DMS53 treated with DMSO at 0.1 percent for 48 hours (cell line): ENCODE results near the gene ADCK2.
"Not testable (repeated sequence)": the region's sequence is repeated elsewhere in the genome, so short reads cannot be mapped to it uniquely, and the experiment has no call there.

Experiments used
- DNase-seq: peaks from one replicate; lab custom pipeline; 2025; ENCODE audit not compliant: unreplicated experiment; lab: John Stamatoyannopoulos, UW

Gene ADCK2

GRCh38 chr7:140672382-140673062 is at the start of gene ADCK2:
ADCK2 (plus strand) TSS chr7:140672945; CDS start chr7:140673331, 386 bp downstream.
- DNase-seq = peak; percentile 11

- DNase-seq = no peak
Observed at GRCh38 chr7:140623980-140624379, 48.8 kb upstream of the ADCK2 start.

- DNase-seq = no peak
Observed at GRCh38 chr7:140624392-140625191, 48.2 kb upstream of the ADCK2 start.

GRCh38 chr7:140625192-140625558 is 47.6 kb upstream of the ADCK2 start:
- not testable (repeated sequence) for DNase-seq

GRCh38 chr7:140625908-140626868 is 46.6 kb upstream of the ADCK2 start:
- DNase-seq = no peak

- no peak for DNase-seq
Observed at GRCh38 chr7:140631021-140631420, 41.7 kb upstream of the ADCK2 start.

- DNase-seq = no peak
Observed at GRCh38 chr7:140631602-140632001, 41.1 kb upstream of the ADCK2 start.

- no peak for DNase-seq
Observed at GRCh38 chr7:140635345-140635744, 37.4 kb upstream of the ADCK2 start.

GRCh38 chr7:140635816-140636215 is 36.9 kb upstream of the ADCK2 start:
- no peak for DNase-seq

GRCh38 chr7:140637400-140637799 is 35.3 kb upstream of the ADCK2 start:
- no peak for DNase-seq

GRCh38 chr7:140638173-140638791 is 34.5 kb upstream of the ADCK2 start:
- no peak for DNase-seq

GRCh38 chr7:140639366-140640053 is 33.2 kb upstream of the ADCK2 start:
- DNase-seq = no peak

GRCh38 chr7:140640060-140640637 is 32.6 kb upstream of the ADCK2 start:
- DNase-seq = peak; percentile 19

GRCh38 chr7:140640727-140641523 is 31.8 kb upstream of the ADCK2 start, which contains the start of gene DENND2A:
DENND2A (minus strand) TSS chr7:140640813; CDS start chr7:140602397, 38,416 bp downstream.
- DNase-seq = peak; percentile 41

- no peak for DNase-seq
Observed at GRCh38 chr7:140641524-140642195, 31.1 kb upstream of the ADCK2 start.

GRCh38 chr7:140643416-140643815 is 29.3 kb upstream of the ADCK2 start:
- DNase-seq = no peak

- not testable (repeated sequence) for DNase-seq
Observed at GRCh38 chr7:140644761-140645160, 28.0 kb upstream of the ADCK2 start.

GRCh38 chr7:140645166-140645900 is 27.4 kb upstream of the ADCK2 start:
- no peak for DNase-seq
